Aortic smooth muscle cell (primary cell): ENCODE measurements around the gene IRX2. TPM values are rescaled to one million over a fixed set of nuclear protein-coding genes. Genes with fewer than 3 reads are reported as not detected.

Experiments
- total RNA-seq: library from RNA; depleted of rRNA; stranded (reverse); fragments of >200 nt; gene quantifications from 2 replicates; pipeline ENCODE4 v1.2.3, GENCODE V29; 2014

IRX2 gene
- 0.62 and 3.7 TPM in 2 replicates for total RNA-seq

GRCh38 chr5:2751592-2752021 is at the start of gene IRX2:
IRX2 (minus strand) TSS chr5:2751677; CDS start chr5:2751413, 264 bp downstream.

